Measurements from ENCODE around the gene DYSF. TPM values are rescaled to one million over a fixed set of nuclear protein-coding genes. Genes with fewer than 3 reads are reported as not detected.

DYSF gene
- total RNA-seq, 1 experiment from 2014 or later: 0.89 TPM

DNA sequence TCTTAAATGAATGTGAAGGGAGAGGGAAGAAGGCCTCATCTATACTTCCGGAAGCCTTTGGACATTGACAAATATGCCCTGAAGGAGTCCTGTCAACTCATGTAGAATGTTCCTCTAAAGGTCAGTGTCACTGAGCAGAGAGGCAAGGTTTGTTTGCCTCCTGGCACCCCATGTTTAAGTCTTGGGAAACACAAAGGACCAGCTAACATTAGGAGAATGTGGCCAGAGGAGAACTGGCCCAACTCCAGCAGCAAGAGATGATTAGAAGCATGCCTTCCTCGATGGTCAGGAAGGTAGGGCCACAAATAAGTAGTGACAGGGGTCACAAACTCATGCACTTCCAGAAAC is 5.7 kb downstream of the DYSF start:
- no peak overlapping the region for H3K4me2 ChIP-seq (ENCODE audit: low read length)

More for the DNA sequence above, 5.7 kb downstream of the DYSF start:
- Histone ChIP-seq H3K36me3 (ENCODE audit: control insufficient read depth in 1 of 2, insufficient read depth in 2 of 2, low read length in 2 of 2) (no peaks in the 10 kb centered on the region), H3K27ac (ENCODE audit: low read depth, low read length) (no peak overlapping the region), H3K27me3 (ENCODE audit: insufficient read depth, low read length) (no peaks in the 10 kb centered on the region), H3K79me2 (ENCODE audit: insufficient read depth, low read length) (no peaks in the 10 kb centered on the region), H4K20me1 (ENCODE audit: insufficient read depth) (no peaks in the 10 kb centered on the region), H3K9me3 (ENCODE audit: control insufficient read depth in 1 of 2, insufficient read depth in 1 of 2, low read depth in 1 of 2, low read length in 2 of 2) (no peaks in the 10 kb centered on the region), H3K4me1 (ENCODE audit: control insufficient read depth in 1 of 2, insufficient read depth in 2 of 2, low read length in 2 of 2) (peaks cover 0 to 12% of the 10 kb centered on the region in 2 experiments; a peak in 1 of 4 replicates), H2AFZ (ENCODE audit: low read depth, low read length, poor library complexity, severe bottlenecking) (no peak overlapping the region), H3K9me2 (ENCODE audit: insufficient read depth) (no peaks in the 10 kb centered on the region), H3K4me3 (replicated peaks in 1 of 2; ENCODE audit: low read depth in 1 of 2, low read length in 2 of 2) (no peak overlapping the region), H3K9ac (ENCODE audit: low read length) (no peak overlapping the region)
- POLR2A ChIA-PET: no interaction called here
- RAD21 ChIA-PET (ENCODE audit: low non-redundant PET in 1 of 2, low total read pairs in 2 of 2, uncharacterized antibody in 2 of 2, unreplicated experiment in 2 of 2): no interaction called here
- CTCF ChIA-PET: interaction anchor here (4.8 kb wide), 1 partner anchor 51 kb away, joined by 61 read pairs; no protein-coding TSS in a partner anchor
- ATAC-seq: no peak
- intact Hi-C loops (cut with micrococcal nuclease): no loop called here
- no peak for DNase-seq (ENCODE audit: low read depth, low spot score)
- no TSS peak for BruUV-seq (replicated peaks)
- TF ChIP-seq, protein P1, sequence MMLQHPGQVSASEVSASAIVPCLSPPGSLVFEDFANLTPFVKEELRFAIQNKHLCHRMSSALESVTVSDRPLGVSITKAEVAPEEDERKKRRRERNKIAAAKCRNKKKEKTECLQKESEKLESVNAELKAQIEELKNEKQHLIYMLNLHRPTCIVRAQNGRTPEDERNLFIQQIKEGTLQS (IDR thresholded peaks at IDR 0.05): no peak
- no peak for TF ChIP-seq EZH2 (IDR thresholded peaks at IDR 0.05)
- TF ChIP-seq ZNF274 (IDR thresholded peaks at IDR 0.05; ENCODE audit: low read depth, low read length): no peak
- TF ChIP-seq, protein P2, sequence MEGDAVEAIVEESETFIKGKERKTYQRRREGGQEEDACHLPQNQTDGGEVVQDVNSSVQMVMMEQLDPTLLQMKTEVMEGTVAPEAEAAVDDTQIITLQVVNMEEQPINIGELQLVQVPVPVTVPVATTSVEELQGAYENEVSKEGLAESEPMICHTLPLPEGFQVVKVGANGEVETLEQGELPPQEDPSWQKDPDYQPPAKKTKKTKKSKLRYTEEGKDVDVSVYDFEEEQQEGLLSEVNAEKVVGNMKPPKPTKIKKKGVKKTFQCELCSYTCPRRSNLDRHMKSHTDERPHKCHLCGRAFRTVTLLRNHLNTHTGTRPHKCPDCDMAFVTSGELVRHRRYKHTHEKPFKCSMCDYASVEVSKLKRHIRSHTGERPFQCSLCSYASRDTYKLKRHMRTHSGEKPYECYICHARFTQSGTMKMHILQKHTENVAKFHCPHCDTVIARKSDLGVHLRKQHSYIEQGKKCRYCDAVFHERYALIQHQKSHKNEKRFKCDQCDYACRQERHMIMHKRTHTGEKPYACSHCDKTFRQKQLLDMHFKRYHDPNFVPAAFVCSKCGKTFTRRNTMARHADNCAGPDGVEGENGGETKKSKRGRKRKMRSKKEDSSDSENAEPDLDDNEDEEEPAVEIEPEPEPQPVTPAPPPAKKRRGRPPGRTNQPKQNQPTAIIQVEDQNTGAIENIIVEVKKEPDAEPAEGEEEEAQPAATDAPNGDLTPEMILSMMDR (IDR thresholded peaks at IDR 0.05 in 2 of 3, conservative IDR thresholded peaks at IDR 0.05 in 1 of 3; ENCODE audit: borderline replicate concordance in 1 of 3, insufficient read depth in 1 of 3, low read depth in 2 of 3, low read length in 2 of 3): no peak
- no peak for TF ChIP-seq POLR2A (IDR thresholded peaks at IDR 0.05; ENCODE audit: borderline replicate concordance, extremely low read depth, insufficient read depth, insufficient read length)
- no peak for TF ChIP-seq ZFX (IDR thresholded peaks at IDR 0.05)
- no peak for TF ChIP-seq EGR1 (IDR thresholded peaks at IDR 0.05; ENCODE audit: low read depth)
- TF ChIP-seq, protein P3, sequence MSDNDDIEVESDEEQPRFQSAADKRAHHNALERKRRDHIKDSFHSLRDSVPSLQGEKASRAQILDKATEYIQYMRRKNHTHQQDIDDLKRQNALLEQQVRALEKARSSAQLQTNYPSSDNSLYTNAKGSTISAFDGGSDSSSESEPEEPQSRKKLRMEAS (IDR thresholded peaks at IDR 0.05): no peak
- TF ChIP-seq ELF1 (IDR thresholded peaks at IDR 0.05; ENCODE audit: borderline replicate concordance, low read depth): no peak
- TF ChIP-seq, protein P4, sequence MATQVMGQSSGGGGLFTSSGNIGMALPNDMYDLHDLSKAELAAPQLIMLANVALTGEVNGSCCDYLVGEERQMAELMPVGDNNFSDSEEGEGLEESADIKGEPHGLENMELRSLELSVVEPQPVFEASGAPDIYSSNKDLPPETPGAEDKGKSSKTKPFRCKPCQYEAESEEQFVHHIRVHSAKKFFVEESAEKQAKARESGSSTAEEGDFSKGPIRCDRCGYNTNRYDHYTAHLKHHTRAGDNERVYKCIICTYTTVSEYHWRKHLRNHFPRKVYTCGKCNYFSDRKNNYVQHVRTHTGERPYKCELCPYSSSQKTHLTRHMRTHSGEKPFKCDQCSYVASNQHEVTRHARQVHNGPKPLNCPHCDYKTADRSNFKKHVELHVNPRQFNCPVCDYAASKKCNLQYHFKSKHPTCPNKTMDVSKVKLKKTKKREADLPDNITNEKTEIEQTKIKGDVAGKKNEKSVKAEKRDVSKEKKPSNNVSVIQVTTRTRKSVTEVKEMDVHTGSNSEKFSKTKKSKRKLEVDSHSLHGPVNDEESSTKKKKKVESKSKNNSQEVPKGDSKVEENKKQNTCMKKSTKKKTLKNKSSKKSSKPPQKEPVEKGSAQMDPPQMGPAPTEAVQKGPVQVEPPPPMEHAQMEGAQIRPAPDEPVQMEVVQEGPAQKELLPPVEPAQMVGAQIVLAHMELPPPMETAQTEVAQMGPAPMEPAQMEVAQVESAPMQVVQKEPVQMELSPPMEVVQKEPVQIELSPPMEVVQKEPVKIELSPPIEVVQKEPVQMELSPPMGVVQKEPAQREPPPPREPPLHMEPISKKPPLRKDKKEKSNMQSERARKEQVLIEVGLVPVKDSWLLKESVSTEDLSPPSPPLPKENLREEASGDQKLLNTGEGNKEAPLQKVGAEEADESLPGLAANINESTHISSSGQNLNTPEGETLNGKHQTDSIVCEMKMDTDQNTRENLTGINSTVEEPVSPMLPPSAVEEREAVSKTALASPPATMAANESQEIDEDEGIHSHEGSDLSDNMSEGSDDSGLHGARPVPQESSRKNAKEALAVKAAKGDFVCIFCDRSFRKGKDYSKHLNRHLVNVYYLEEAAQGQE (IDR thresholded peaks at IDR 0.05; ENCODE audit: low read depth): no peak
- no peak for TF ChIP-seq SP1 (IDR thresholded peaks at IDR 0.05; ENCODE audit: low read depth)
- TF ChIP-seq JUND (IDR thresholded peaks at IDR 0.05): no peak
- no peak for TF ChIP-seq EZH2phosphoT487 (IDR thresholded peaks at IDR 0.05; ENCODE audit: borderline replicate concordance)
- no peak for TF ChIP-seq SRF (IDR thresholded peaks at IDR 0.05; ENCODE audit: low read depth)
- no peak for TF ChIP-seq POLR2AphosphoS5 (IDR thresholded peaks at IDR 0.05; ENCODE audit: low read depth, low read length)
- no peak for TF ChIP-seq FOSL1 (IDR thresholded peaks at IDR 0.05; ENCODE audit: low read depth)
- no peak for TF ChIP-seq RAD21 (IDR thresholded peaks at IDR 0.05; ENCODE audit: low read depth)
